ENCODE measurements around the gene ADCY9.

The ADCY9 gene

GRCh38 chr16:4017807-4018206 lies 98.4 kb downstream of the ADCY9 start:
- Histone ChIP-seq H3K4me3 (replicated peaks; ENCODE audit: insufficient read depth, low read length) (no peak overlapping the region), H3K27me3 (ENCODE audit: insufficient read depth, poor library complexity, severe bottlenecking) (no peaks in the 10 kb centered on the region), H3K27ac (replicated peaks) (no peak overlapping the region)
- TF ChIP-seq GABPA (IDR thresholded peaks at IDR 0.05; ENCODE audit: low read depth), result no peak
- no peak for TF ChIP-seq REST (IDR thresholded peaks at IDR 0.05; ENCODE audit: insufficient replicate concordance, low read depth)
- no peak for TF ChIP-seq SPI1 (IDR thresholded peaks at IDR 0.05; ENCODE audit: borderline replicate concordance, low read depth)
- no peak for TF ChIP-seq POLR2AphosphoS5 (IDR thresholded peaks at IDR 0.05; ENCODE audit: low read depth)
- no peak for TF ChIP-seq CTCF (IDR thresholded peaks at IDR 0.05; ENCODE audit: insufficient read depth, low read length)
- DNase-seq (ENCODE audit: low read depth in 1 of 2, low spot score in 1 of 2), result no peak

GRCh38 chr16:4016658-4017057 lies 99.6 kb downstream of the ADCY9 start:
- Histone ChIP-seq H3K4me3 (replicated peaks; ENCODE audit: insufficient read depth, low read length) (no peak overlapping the region), H3K27me3 (ENCODE audit: insufficient read depth, poor library complexity, severe bottlenecking) (no peaks in the 10 kb centered on the region), H3K27ac (replicated peaks) (peak overlapping the region; percentile 53)
- peak; percentile 85 to 95 for DNase-seq (ENCODE audit: low read depth in 1 of 2, low spot score in 1 of 2)
- TF ChIP-seq SPI1 (IDR thresholded peaks at IDR 0.05; ENCODE audit: borderline replicate concordance, low read depth), result no peak
- TF ChIP-seq GABPA (IDR thresholded peaks at IDR 0.05; ENCODE audit: low read depth), result peak; percentile 27; the same call in 1 of the 2 replicates
- TF ChIP-seq POLR2AphosphoS5 (IDR thresholded peaks at IDR 0.05; ENCODE audit: low read depth), result peak; percentile 81

GRCh38 chr16:4016005-4016352 lies 100.3 kb downstream of the ADCY9 start:
- Histone ChIP-seq H3K27ac (replicated peaks) (peak overlapping the region; percentile 53), H3K27me3 (ENCODE audit: insufficient read depth, poor library complexity, severe bottlenecking) (no peaks in the 10 kb centered on the region), H3K4me3 (replicated peaks; ENCODE audit: insufficient read depth, low read length) (no peak overlapping the region)
- no peak for TF ChIP-seq SPI1 (IDR thresholded peaks at IDR 0.05; ENCODE audit: borderline replicate concordance, low read depth)
- TF ChIP-seq REST (IDR thresholded peaks at IDR 0.05; ENCODE audit: insufficient replicate concordance, low read depth), result no peak
- TF ChIP-seq GABPA (IDR thresholded peaks at IDR 0.05; ENCODE audit: low read depth), result no peak
- TF ChIP-seq POLR2AphosphoS5 (IDR thresholded peaks at IDR 0.05; ENCODE audit: low read depth), result no peak
- TF ChIP-seq CTCF (IDR thresholded peaks at IDR 0.05; ENCODE audit: insufficient read depth, low read length), result no peak
- DNase-seq (ENCODE audit: low read depth in 1 of 2, low spot score in 1 of 2), result no peak

GRCh38 chr16:4015275-4016004 lies 100.8 kb downstream of the ADCY9 start:
- H3K27me3 ChIP-seq (ENCODE audit: insufficient read depth, poor library complexity, severe bottlenecking), result no peaks in the 10 kb centered on the region
- no peak overlapping the region for H3K4me3 ChIP-seq (replicated peaks; ENCODE audit: insufficient read depth, low read length)
- H3K27ac ChIP-seq (replicated peaks), result no peak overlapping the region
- no peak for DNase-seq (ENCODE audit: low read depth in 1 of 2, low spot score in 1 of 2)
- TF ChIP-seq SPI1 (IDR thresholded peaks at IDR 0.05; ENCODE audit: borderline replicate concordance, low read depth) (no peak), REST (IDR thresholded peaks at IDR 0.05; ENCODE audit: insufficient replicate concordance, low read depth) (no peak), POLR2AphosphoS5 (IDR thresholded peaks at IDR 0.05; ENCODE audit: low read depth) (no peak), GABPA (IDR thresholded peaks at IDR 0.05; ENCODE audit: low read depth) (no peak), CTCF (IDR thresholded peaks at IDR 0.05; ENCODE audit: insufficient read depth, low read length) (no peak)
